Tibial artery (tissue), 4 donors: ENCODE measurements around the gene UGT1A7.

Experiments
- DNase-seq, 2 donors: peaks; one replicate each; pipeline ENCODE4 v3.0.0-alpha.2; 2019
- H3K27ac ChIP-seq, 2 donors: fragments of 200-600 bp; sonication (generic) in 1 of 2; 1 replicate in 1 of 2; 2 replicates in 1 of 2; pipeline ENCODE4 v1.5.1; 2018 to 2019; ENCODE audit warnings: mild to moderate bottlenecking in 1 of 2
- H3K27me3 ChIP-seq, 2 donors: fragments of 200-600 bp; sonication (generic) in 1 of 2; one replicate each; pipeline versions ENCODE4 v1.5.1 to v1.6.0; 2016 to 2019
- H3K36me3 ChIP-seq, 3 donors: fragments of 200-600 bp; sonication (generic) in 2 of 3; one replicate each; pipeline ENCODE4 v1.5.1; 2016 to 2019; ENCODE audit warnings: mild to moderate bottlenecking in 2 of 3
- H3K4me1 ChIP-seq, 4 donors: fragments of 200-600 bp; sonication (generic) in 2 of 4; 1 replicate in 3 of 4; 2 replicates in 1 of 4; pipeline ENCODE4 v1.5.1; 2016 to 2019
- H3K4me3 ChIP-seq, 2 donors: fragments of 200-600 bp; sonication (generic) in 1 of 2; 1 replicate in 1 of 2; 2 replicates in 1 of 2; pipeline ENCODE4 v1.5.1; 2018 to 2019; ENCODE audit warnings: mild to moderate bottlenecking in 2 of 2
- H3K9me3 ChIP-seq, 3 donors: fragments of 200-600 bp; sonication (generic) in 1 of 3; one replicate each; pipeline ENCODE4 v1.5.1; 2016 to 2019
- CTCF ChIP-seq, 2 experiments: fragments of 200-600 bp in 1 of 2; fragments of 450-650 bp in 1 of 2; IDR thresholded peaks; one replicate each; pipeline ENCODE4 v1.5.1; 2017 to 2019; ENCODE audit warnings: antibody characterized with exemption in 2 of 2, mild to moderate bottlenecking in 1 of 2, moderate library complexity in 1 of 2
- intact Hi-C: fragments of 100-400 bp; cut with DNase I; formaldehyde crosslinking; loops from one replicate; pipeline ENCODE4 v1.15.0; 2023; ENCODE audit warnings: low total_unique reads

The UGT1A7 gene

GRCh38 chr2:233663911-233664310 is 17.8 kb upstream of the UGT1A7 start:
- no peaks in the 10 kb centered on the region for H3K36me3 ChIP-seq
- TF ChIP-seq CTCF (IDR thresholded peaks at IDR 0.05) = no peak
- H3K9me3 ChIP-seq = peaks cover 0 to 4% (median 0%) of the 10 kb centered on the region in 3 donors
- DNase-seq = no peak
- no peaks in the 10 kb centered on the region for H3K4me1 ChIP-seq
- intact Hi-C loops = no loop called here
- H3K4me3 ChIP-seq = no peak overlapping the region
- H3K27ac ChIP-seq = no peak overlapping the region
- no peaks in the 10 kb centered on the region for H3K27me3 ChIP-seq

GRCh38 chr2:233668605-233669260 is 13.0 kb upstream of the UGT1A7 start:
- Histone ChIP-seq H3K4me1 (no peaks in the 10 kb centered on the region), H3K27me3 (no peaks in the 10 kb centered on the region), H3K36me3 (no peaks in the 10 kb centered on the region), H3K27ac (no peak overlapping the region), H3K4me3 (no peak overlapping the region), H3K9me3 (no peaks in the 10 kb centered on the region)
- DNase-seq = no peak
- TF ChIP-seq CTCF (IDR thresholded peaks at IDR 0.05) = no peak
- intact Hi-C loops = no loop called here

GRCh38 chr2:233671290-233672161 is 10.2 kb upstream of the UGT1A7 start, which contains the start of gene UGT1A9:
TSS of gene UGT1A9 (plus strand) at chr2:233671898. CDS start at chr2:233671935, 37 bp downstream.
- intact Hi-C loops = no loop called here
- Histone ChIP-seq H3K9me3 (no peaks in the 10 kb centered on the region), H3K4me3 (no peak within 1 kb of the TSS), H3K27ac (no peak within 1 kb of the TSS), H3K36me3 (no peaks in the 10 kb centered on the region), H3K4me1 (no peaks in the 10 kb centered on the region), H3K27me3 (no peaks in the 10 kb centered on the region)
- TF ChIP-seq CTCF (IDR thresholded peaks at IDR 0.05) = no peak
- DNase-seq = no peak

GRCh38 chr2:233672886-233673285 is 8.8 kb upstream of the UGT1A7 start:
- Histone ChIP-seq H3K36me3 (no peaks in the 10 kb centered on the region), H3K27me3 (no peaks in the 10 kb centered on the region), H3K27ac (no peak overlapping the region), H3K4me1 (no peaks in the 10 kb centered on the region), H3K9me3 (no peaks in the 10 kb centered on the region), H3K4me3 (no peak overlapping the region)
- TF ChIP-seq CTCF (IDR thresholded peaks at IDR 0.05) = no peak
- DNase-seq = no peak
- intact Hi-C loops = no loop called here

- no peak overlapping the region for H3K27ac ChIP-seq
- H3K4me3 ChIP-seq = no peak overlapping the region
- H3K27me3 ChIP-seq = no peaks in the 10 kb centered on the region
- intact Hi-C loops = no loop called here
- H3K4me1 ChIP-seq = no peaks in the 10 kb centered on the region
- no peaks in the 10 kb centered on the region for H3K36me3 ChIP-seq
- no peak for TF ChIP-seq CTCF (IDR thresholded peaks at IDR 0.05)
- DNase-seq = no peak
- H3K9me3 ChIP-seq = no peaks in the 10 kb centered on the region
Measured at GRCh38 chr2:233673896-233674295, 7.8 kb upstream of the UGT1A7 start.
